Peyer's patch (tissue), 4 donors: Measurements from ENCODE around the gene FGGY.

Experiments used
- CTCF ChIP-seq, 6 experiments: fragments of 450-650 bp in 4 of 6; fragments of 200-600 bp in 2 of 6; sonication (generic) in 1 of 6; IDR thresholded peaks; one replicate each; pipeline ENCODE4 v1.5.1; 2017 to 2019; ENCODE audit warnings: antibody characterized with exemption in 6 of 6, mild to moderate bottlenecking in 3 of 6, moderate library complexity in 1 of 6
- POLR2A ChIP-seq, 2 donors: fragments of 450-650 bp; IDR thresholded peaks; one replicate each; pipeline ENCODE4 v1.5.1; 2017; ENCODE audit warnings: antibody characterized with exemption in 2 of 2, mild to moderate bottlenecking in 2 of 2, moderate library complexity in 2 of 2

- TF ChIP-seq CTCF (IDR thresholded peaks at IDR 0.05) (no peak), POLR2A (IDR thresholded peaks at IDR 0.05) (no peak)
These were observed 203.2 kb downstream of the FGGY start for GRCh38 chr1:59499943-59500569.
